HG03025 (cell line): ENCODE measurements around the gene BET1L.
A peak's percentile ranks its signal among the peaks of the same experiment; 100 is the strongest.
"Not testable (repeated sequence)": the region's sequence is repeated elsewhere in the genome, so short reads cannot be mapped to it uniquely, and the experiment has no call there.

Experiments
- ATAC-seq: cut with Tn5 transposase; IDR thresholded peaks from one replicate; pipeline ENCODE4 v1.9.1; 2021; ENCODE audit warnings: mild to moderate bottlenecking, moderate library complexity; ENCODE audit not compliant: unreplicated experiment, low FRiP score

Gene BET1L

DNA sequence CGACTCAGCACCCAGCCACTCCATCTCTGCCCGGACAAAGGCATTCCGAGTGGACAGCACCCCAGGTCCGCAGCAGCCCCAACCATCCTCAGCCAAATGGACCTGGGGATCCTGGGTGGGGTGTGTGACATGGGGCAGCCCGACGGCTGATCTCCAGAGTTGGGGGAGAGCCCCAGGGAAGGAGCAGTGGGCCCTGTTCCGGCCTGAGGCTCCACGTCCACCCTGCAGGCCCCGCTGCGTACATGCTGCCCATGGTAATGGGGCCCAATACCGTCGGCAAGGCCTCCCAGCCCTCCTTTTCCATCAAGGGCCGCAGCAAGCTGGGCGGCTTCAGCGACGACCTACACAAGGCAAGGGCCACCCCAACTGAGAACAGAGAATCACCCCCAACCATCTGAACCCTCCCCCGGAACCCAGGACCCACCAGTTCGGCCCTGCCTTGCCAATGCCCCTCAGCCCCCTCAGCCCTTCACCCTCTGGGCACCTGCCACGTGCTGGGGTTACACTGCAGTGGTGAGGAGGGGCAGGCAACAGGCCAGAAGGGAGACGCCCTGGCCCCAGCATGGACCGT is 8.9 kb downstream of the BET1L start:
- ATAC-seq, result no peak

DNA sequence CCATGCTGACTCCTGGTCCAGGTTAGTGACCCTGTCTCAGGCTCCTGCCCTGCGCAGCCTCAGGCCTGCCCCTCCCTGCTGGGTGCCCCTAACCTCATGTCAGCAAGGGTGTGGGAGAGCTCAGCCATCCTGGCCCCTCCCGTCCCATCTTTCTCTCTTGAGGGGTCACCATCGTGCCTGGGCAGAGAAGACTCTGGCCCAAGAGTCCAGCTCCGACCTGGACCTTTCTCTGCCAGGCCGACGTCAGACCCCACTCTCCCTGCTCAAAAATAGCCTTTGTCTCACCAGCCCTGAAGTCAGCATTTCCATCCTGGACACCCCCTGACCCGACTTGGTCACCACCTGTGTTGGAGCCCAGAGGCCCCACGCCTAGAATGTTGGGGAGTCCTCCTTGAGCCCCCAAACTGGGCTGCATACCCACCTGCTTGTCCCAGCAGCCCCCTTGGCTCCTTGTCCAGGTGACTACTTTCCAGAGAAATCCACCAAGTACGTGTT is 9.4 kb downstream of the BET1L start:
- ATAC-seq, result no peak

DNA sequence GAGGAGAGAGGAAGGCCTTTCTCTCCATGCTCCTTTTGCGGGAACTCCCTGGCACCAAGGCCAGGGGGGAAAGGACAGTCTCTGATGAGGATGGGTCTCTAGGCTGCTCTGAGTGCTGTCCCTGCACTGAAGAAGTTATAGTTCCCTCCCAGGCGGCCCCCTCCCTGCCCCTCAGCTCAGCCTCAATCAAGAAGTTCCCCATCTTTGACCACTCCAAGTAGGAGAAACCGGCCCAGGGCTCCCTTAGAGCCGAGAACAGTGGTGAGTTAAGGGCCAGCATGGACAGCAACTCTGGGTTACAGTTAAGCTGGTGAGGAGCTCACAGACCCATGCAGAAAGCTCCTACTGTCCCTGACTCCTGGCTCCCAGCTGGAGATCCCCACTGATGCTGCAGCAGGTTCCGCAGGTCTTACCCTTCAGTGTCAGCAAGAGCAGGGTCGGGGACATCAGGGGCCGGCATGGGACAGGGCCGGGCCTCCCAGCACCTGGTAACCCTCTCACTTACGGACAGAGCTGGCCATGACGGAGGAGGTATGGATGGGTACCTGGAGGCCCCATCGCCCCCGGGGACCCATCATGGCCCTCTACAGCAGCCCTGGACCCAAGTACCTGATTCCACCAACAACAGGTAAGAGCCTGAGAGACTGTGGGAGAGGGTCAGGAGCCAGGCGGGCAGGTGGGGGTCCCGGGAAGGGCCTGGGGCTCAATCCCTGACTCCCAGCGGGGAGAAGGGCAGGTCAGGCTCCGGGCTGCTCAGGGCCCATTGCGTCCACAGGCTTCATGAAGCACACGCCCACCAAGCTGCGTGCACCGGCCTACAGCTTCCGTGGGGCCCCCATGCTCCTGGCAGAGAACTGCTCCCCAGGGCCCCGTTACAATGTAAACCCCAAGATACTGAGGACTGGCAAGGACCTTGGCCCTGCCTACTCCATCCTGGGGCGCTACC is 10.1 kb downstream of the BET1L start:
- no peak for ATAC-seq

DNA sequence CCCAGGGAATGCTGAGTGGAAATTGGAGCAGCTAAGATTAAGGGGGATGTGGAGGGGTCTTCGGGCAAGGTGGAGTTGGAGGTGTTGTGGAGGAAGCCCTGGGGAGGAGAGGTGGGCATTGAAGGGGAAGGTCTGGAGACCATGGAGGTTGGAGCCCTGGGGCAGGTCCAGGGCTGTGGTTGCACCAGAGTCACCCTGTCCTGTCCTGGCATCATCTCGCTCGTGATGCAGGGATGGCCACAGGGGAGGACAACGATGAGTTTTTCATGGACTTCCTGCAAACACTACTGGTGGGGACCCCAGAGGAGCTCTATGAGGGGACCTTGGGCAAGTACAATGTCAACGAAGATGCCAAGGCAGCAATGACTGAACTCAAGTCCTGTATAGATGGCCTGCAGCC is 13.7 kb downstream of the BET1L start:
- not testable (repeated sequence) for ATAC-seq

DNA sequence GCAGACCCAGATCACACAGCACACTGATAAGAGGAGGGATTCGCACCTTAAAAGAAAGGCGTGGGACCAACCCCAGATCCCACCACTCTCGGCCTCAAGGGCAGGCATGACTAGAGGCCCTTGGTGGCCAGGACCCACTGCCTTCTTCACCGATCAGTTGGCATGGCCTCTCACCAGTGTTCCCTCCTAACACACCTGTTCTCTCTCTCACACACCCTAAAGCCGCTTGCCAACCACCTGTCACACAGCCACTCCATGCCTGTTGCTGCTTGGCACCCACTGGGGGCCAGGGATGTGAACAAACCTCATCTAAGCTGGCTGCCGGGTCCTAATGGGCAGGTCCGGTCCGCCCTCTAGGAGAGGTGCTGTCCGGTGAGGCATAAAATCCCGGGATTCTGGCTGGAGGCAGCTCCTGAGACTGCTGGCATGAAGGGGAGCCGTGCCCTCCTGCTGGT is 14.5 kb downstream of the BET1L start, which contains the start of gene SCGB1C1:
Gene SCGB1C1 (plus strand): TSS at position 405 of the 455 bp plus-strand sequence. CDS start 22 bp downstream, at position 427.
- ATAC-seq, result not testable (repeated sequence)

DNA sequence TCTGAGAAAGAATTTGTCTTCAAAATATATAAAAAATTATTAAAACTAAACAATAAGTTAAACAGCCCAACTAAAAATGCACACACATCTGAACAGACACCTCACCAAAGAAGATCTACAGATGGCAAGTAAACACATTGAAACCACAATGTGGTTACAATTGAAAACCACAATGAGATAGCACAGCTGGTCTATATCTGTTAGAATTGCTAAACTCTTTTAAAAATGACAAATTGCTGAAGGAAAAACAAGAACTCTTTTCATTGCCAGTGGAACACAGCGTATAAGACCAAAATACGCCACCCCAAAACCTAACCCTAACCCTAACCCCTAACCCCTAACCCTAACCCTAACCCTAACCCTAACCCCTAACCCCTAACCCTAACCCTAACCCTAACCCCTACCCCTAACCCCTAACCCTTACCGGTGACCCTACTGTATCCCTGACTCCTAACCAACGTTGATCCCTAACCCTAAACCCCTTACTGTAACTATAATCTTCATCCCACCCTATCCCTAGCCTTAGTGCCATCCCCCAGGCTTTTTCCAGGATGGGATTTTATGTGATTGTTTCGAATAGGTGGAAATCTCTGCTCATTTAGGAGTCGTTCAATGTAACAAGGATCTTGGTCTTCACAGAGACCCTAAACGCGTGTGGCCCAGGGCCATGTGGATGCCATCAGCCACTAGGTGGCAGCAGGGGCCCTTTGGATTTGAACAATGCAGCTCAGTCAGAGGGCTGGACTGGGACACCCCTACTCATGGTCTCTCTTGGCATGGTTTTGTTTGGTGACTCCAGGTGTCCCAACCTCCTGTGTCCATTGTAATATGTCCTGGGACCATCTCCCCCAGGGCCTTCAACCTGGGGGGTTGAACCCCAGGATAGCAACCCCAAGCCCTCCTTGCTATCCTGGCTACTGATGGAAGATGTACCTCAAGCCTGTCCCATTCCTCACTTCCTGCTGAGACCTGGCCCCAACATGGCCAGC is 15.4 kb downstream of the BET1L start:
- ATAC-seq, result not testable (repeated sequence)

DNA sequence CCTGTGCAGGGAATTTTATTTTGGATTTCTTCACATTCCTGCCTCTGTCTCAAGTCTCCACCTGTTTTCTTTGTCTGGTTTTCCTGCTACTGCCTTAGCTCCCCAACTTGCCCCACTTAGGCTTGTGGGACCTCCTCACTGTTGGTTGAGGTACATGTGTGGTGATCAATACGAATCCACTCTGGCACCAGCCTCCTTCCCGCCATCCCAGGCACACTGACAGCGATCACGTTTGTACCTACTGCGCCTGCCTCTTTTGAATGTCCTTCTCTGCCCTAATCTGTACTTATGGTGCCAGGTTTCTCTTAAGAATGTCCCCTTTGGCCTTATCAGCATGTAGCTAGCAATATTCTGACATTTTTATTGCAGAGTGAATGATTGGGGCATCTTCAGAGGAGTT is 16.7 kb downstream of the BET1L start:
- ATAC-seq, result not testable (repeated sequence)

DNA sequence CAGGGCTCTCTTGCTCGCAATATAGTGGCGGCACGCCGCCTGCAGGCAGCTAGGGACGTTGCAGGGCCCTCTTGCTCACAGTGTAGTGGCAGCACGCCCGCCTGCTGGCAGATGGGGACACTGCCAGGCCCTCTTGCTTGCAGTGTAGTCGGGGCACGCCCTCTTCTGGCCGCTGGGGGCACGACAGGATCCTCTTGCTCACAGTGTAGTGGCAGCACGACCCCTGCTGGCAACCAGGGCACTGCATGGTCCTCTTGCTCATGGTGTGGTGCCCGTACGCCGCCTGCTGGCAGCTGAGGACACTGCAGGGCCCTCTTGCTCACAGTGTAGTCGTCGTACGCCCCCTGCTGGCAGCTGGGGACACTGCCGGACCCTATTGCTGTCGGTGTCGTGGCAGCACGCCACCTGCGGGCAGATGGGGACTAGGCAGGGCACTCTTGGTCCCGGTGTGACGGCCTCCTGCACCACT is 17.3 kb downstream of the BET1L start:
- ATAC-seq, result peak; percentile 54

DNA sequence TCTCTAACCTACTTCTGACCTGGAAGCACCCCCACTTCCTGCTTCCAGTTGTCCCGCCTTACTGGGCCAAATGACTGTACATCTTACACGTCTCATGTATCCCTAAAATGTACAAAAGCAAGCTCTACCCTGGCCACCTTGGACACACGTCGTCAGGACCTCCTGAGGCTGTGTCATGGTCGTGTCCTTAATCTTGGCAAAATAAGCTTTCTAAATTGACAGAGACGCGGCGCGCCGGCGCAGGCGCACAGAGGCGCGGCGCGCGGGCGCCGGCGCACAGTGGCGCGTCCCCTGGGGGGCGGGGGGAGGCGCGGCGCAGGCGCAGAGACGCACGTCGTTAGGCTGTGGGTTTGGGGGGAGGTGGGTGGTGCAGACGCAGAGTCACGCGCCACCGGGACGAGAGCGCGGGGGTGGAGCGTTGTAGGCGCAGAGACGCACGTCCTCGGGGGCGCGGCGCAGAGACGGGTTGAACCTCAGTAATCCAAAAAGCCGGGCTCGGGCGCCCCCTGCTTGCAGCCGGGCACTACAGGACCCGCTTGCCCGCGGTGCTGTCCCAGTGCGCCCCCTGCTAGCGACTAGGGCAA is 17.9 kb downstream of the BET1L start:
- peak; percentile 25 for ATAC-seq

DNA sequence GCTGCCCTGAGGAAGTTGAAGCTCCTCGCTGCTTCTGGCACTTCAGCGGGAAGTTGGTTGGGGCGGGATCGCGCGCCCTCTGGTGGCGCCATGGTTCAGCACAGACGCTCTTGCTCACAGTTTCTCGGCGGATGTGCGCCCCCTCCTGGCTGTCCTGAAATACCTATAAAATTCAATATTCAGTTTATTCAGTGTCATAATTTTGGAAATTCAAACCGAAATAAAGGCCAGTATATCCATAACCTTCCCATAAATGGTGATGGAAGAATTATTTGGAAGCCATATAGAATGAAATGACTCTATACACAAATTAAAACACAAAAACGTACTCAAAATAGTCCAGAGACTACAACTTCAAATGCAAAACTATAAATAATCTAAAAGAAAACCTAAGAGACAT is 27.0 kb downstream of the BET1L start:
- ATAC-seq, result not testable (repeated sequence)
